ENCODE measurements around the gene ANKS1A. TPM values are rescaled to one million over a fixed set of nuclear protein-coding genes. Genes with fewer than 3 reads are reported as not detected.

Gene ANKS1A
- total RNA-seq, 1 donor from 2014 or later: 20.9 TPM

GRCh38 chr6:35046103-35046502, 157.0 kb downstream of the ANKS1A start:
- no peak for DNase-seq (ENCODE audit: low spot score in 2 of 2)
- intact Hi-C loops (cut with DNase I): no loop called here

GRCh38 chr6:35046862-35047261, 157.8 kb downstream of the ANKS1A start:
- H3K36me3 ChIP-seq: peaks cover 0 to 7% of the 10 kb centered on the region in 2 donors
- peak overlapping the region in 1 of 2 donors; percentile 31 for H3K4me3 ChIP-seq
- no peak for TF ChIP-seq CTCF (IDR thresholded peaks at IDR 0.05)
- H3K27me3 ChIP-seq: no peaks in the 10 kb centered on the region
- peak overlapping the region; percentile 87 to 89 for H3K27ac ChIP-seq
- DNase-seq (ENCODE audit: low spot score in 2 of 2): no peak
- intact Hi-C loops (cut with DNase I): no loop called here
- H3K9me3 ChIP-seq: no peaks in the 10 kb centered on the region
- peaks cover 49 to 88% of the 10 kb centered on the region in 2 donors for H3K4me1 ChIP-seq

More at GRCh38 chr6:35046103-35046502, 157.0 kb downstream of the ANKS1A start:
- no peaks in the 10 kb centered on the region for H3K9me3 ChIP-seq
- H3K27me3 ChIP-seq: no peaks in the 10 kb centered on the region
- peaks cover 0 to 7% of the 10 kb centered on the region in 2 donors for H3K36me3 ChIP-seq
- H3K27ac ChIP-seq: peak overlapping the region; percentile 87 to 89
- TF ChIP-seq CTCF (IDR thresholded peaks at IDR 0.05): no peak
- H3K4me1 ChIP-seq: peaks cover 49 to 89% of the 10 kb centered on the region in 2 donors
- peak overlapping the region in 1 of 2 donors; percentile 17 for H3K4me3 ChIP-seq

- Histone ChIP-seq H3K27me3 (no peaks in the 10 kb centered on the region), H3K4me3 (peak overlapping the region in 1 of 2 donors; percentile 31), H3K36me3 (peaks cover 0 to 5% of the 10 kb centered on the region in 2 donors), H3K4me1 (peaks cover 53 to 89% of the 10 kb centered on the region in 2 donors), H3K9me3 (no peaks in the 10 kb centered on the region), H3K27ac (peak overlapping the region; percentile 87 to 89)
- intact Hi-C loops (cut with DNase I): loop anchor here (1.0 to 2.0 kb wide), 3 partner anchors 13 to 59 kb away; no protein-coding TSS in a partner anchor
- DNase-seq (ENCODE audit: low spot score in 2 of 2): peak in 1 of 2 donors; percentile 83
- TF ChIP-seq CTCF (IDR thresholded peaks at IDR 0.05): no peak
These were observed 158.4 kb downstream of the ANKS1A start for GRCh38 chr6:35047265-35048011.

GRCh38 chr6:35048031-35048613, 159.1 kb downstream of the ANKS1A start:
- H3K4me3 ChIP-seq: peak overlapping the region; percentile 23 to 31
- intact Hi-C loops (cut with DNase I): loop anchor here (1.0 to 2.0 kb wide), 3 partner anchors 13 to 60 kb away; no protein-coding TSS in a partner anchor
- no peaks in the 10 kb centered on the region for H3K9me3 ChIP-seq
- H3K4me1 ChIP-seq: peaks cover 54 to 89% of the 10 kb centered on the region in 2 donors
- H3K36me3 ChIP-seq: no peaks in the 10 kb centered on the region
- no peak for DNase-seq (ENCODE audit: low spot score in 2 of 2)
- no peak for TF ChIP-seq CTCF (IDR thresholded peaks at IDR 0.05)
- H3K27me3 ChIP-seq: no peaks in the 10 kb centered on the region
- peak overlapping the region; percentile 87 to 89 for H3K27ac ChIP-seq

GRCh38 chr6:35048631-35049083, 159.6 kb downstream of the ANKS1A start:
- DNase-seq (ENCODE audit: low spot score in 2 of 2): peak in 1 of 2 donors; percentile 40
- Histone ChIP-seq H3K27ac (peak overlapping the region; percentile 87 to 89), H3K36me3 (no peaks in the 10 kb centered on the region), H3K4me1 (peaks cover 59 to 93% of the 10 kb centered on the region in 2 donors), H3K9me3 (no peaks in the 10 kb centered on the region), H3K27me3 (no peaks in the 10 kb centered on the region), H3K4me3 (peak overlapping the region; percentile 23 to 31)
- peak in 2 of 3 experiments; percentile 30 to 56 for TF ChIP-seq CTCF (IDR thresholded peaks at IDR 0.05)
- intact Hi-C loops (cut with DNase I): loop anchor here (1.0 to 2.0 kb wide), 3 partner anchors 14 to 60 kb away; no protein-coding TSS in a partner anchor

Measured in ascending aorta (tissue), 2 donors.